MV-4-11 (cell line): ENCODE results near the gene SELENOM.
"Not testable (repeated sequence)": the region's sequence is repeated elsewhere in the genome, so short reads cannot be mapped to it uniquely, and the experiment has no call there.

Experiments
- DNase-seq: peaks from one replicate; lab custom pipeline; 2025; lab: John Stamatoyannopoulos, UW

Gene SELENOM

GRCh38 chr22:31130873-31131272 is 23.5 kb upstream of the SELENOM start:
- DNase-seq, result no peak

- DNase-seq, result no peak
Measured at GRCh38 chr22:31128156-31128555, 20.8 kb upstream of the SELENOM start.

- DNase-seq, result no peak
Measured at GRCh38 chr22:31127181-31127772, 19.9 kb upstream of the SELENOM start.

GRCh38 chr22:31126869-31127175 is 19.5 kb upstream of the SELENOM start:
- DNase-seq, result no peak

GRCh38 chr22:31126128-31126868 is 18.9 kb upstream of the SELENOM start:
- no peak for DNase-seq

GRCh38 chr22:31125521-31126117 is 18.3 kb upstream of the SELENOM start:
- no peak for DNase-seq

GRCh38 chr22:31124811-31125465 is 17.6 kb upstream of the SELENOM start:
- DNase-seq, result no peak

- DNase-seq, result no peak
Measured at GRCh38 chr22:31124290-31124689, 16.9 kb upstream of the SELENOM start.

GRCh38 chr22:31123292-31123602 is 15.9 kb upstream of the SELENOM start:
- DNase-seq, result no peak

GRCh38 chr22:31122532-31123291 is 15.3 kb upstream of the SELENOM start, which contains the start of gene INPP5J:
Gene INPP5J, plus strand, starts transcription at chr22:31122966. Its CDS starts 49 bp downstream, at chr22:31123015.
- no peak for DNase-seq

- DNase-seq, result no peak
Measured at GRCh38 chr22:31122196-31122531, 14.8 kb upstream of the SELENOM start.

- no peak for DNase-seq
Measured at GRCh38 chr22:31121403-31121802, 14.0 kb upstream of the SELENOM start.

GRCh38 chr22:31120642-31121041 is 13.3 kb upstream of the SELENOM start:
- DNase-seq, result no peak

- DNase-seq, result no peak
Measured at GRCh38 chr22:31120230-31120629, 12.9 kb upstream of the SELENOM start.

- no peak for DNase-seq
Measured at GRCh38 chr22:31119026-31119717, 11.8 kb upstream of the SELENOM start.

- no peak for DNase-seq
Measured at GRCh38 chr22:31118046-31118820, 10.9 kb upstream of the SELENOM start.

- not testable (repeated sequence) for DNase-seq
Measured at GRCh38 chr22:31112547-31113091, 5.3 kb upstream of the SELENOM start.

GRCh38 chr22:31107894-31108218 is 488 bp upstream of the SELENOM start:
- DNase-seq, result no peak

- no peak for DNase-seq
Measured at GRCh38 chr22:31106731-31107177, 614 bp downstream of the SELENOM start.

- no peak for DNase-seq
Measured at GRCh38 chr22:31106001-31106571, 1.3 kb downstream of the SELENOM start.
